GM19463 (cell line): ENCODE data around the gene SLPI.

ENCODE experiments used
- ATAC-seq: cut with Tn5 transposase; IDR thresholded peaks from one replicate; pipeline ENCODE4 v1.9.1; 2021; ENCODE audit warnings: mild to moderate bottlenecking, moderate library complexity; ENCODE audit not compliant: unreplicated experiment

The SLPI gene

GRCh38 chr20:45275338-45275737 lies 21.0 kb upstream of the SLPI start:
- ATAC-seq = no peak

GRCh38 chr20:45269754-45270270 lies 15.4 kb upstream of the SLPI start:
- no peak for ATAC-seq

GRCh38 chr20:45269056-45269455 lies 14.7 kb upstream of the SLPI start:
- no peak for ATAC-seq

GRCh38 chr20:45268531-45268930 lies 14.2 kb upstream of the SLPI start:
- no peak for ATAC-seq

- ATAC-seq = no peak
Measured at GRCh38 chr20:45266977-45267376, 12.6 kb upstream of the SLPI start.

GRCh38 chr20:45263556-45264266 lies 9.3 kb upstream of the SLPI start:
- no peak for ATAC-seq

GRCh38 chr20:45258664-45259063 lies 4.3 kb upstream of the SLPI start:
- no peak for ATAC-seq

GRCh38 chr20:45258259-45258658 lies 3.9 kb upstream of the SLPI start:
- ATAC-seq = no peak

- no peak for ATAC-seq
Measured at GRCh38 chr20:45257711-45258110, 3.3 kb upstream of the SLPI start.

- no peak for ATAC-seq
Measured at GRCh38 chr20:45257161-45257560, 2.8 kb upstream of the SLPI start.

GRCh38 chr20:45253261-45253660 lies 1.1 kb downstream of the SLPI start:
- ATAC-seq = no peak

- no peak for ATAC-seq
Measured at GRCh38 chr20:45251884-45252560, 2.3 kb downstream of the SLPI start.

GRCh38 chr20:45248609-45249008 lies 5.8 kb downstream of the SLPI start:
- ATAC-seq = no peak

GRCh38 chr20:45247865-45248264 lies 6.5 kb downstream of the SLPI start:
- ATAC-seq = no peak

GRCh38 chr20:45246109-45246508 lies 8.3 kb downstream of the SLPI start:
- no peak for ATAC-seq

GRCh38 chr20:45238139-45238538 lies 16.2 kb downstream of the SLPI start:
- ATAC-seq = no peak

- ATAC-seq = no peak
Measured at GRCh38 chr20:45235995-45236394, 18.4 kb downstream of the SLPI start.

- ATAC-seq = no peak
Measured at GRCh38 chr20:45230631-45231030, 23.7 kb downstream of the SLPI start.

- ATAC-seq = no peak
Measured at GRCh38 chr20:45229264-45230056, 24.9 kb downstream of the SLPI start.

GRCh38 chr20:45226287-45226686 lies 28.1 kb downstream of the SLPI start:
- ATAC-seq = no peak

- no peak for ATAC-seq
Measured at GRCh38 chr20:45223136-45223535, 31.2 kb downstream of the SLPI start.

GRCh38 chr20:45221076-45221475 lies 33.3 kb downstream of the SLPI start, which contains the start of gene SEMG2:
Gene SEMG2 (plus strand): TSS chr20:45221373. CDS start chr20:45221390, 17 bp downstream.
- ATAC-seq = no peak
